Trophoblast cell (in vitro differentiated cells and primary cell): ENCODE results near the gene ILK.

Source experiments
- DNase-seq, 2 donors: peaks; one replicate each; pipeline ENCODE4 v3.0.0-alpha.2; 2016
- H2AFZ ChIP-seq: 2 replicates; pipeline ENCODE4 v1.6.1; 2013; ENCODE audit warnings: low read length, moderate library complexity, mild to moderate bottlenecking; ENCODE audit not compliant: insufficient read depth, poor library complexity
- H2AK5ac ChIP-seq: 2 replicates; pipeline ENCODE4 v1.6.1; 2013; ENCODE audit warnings: mild to moderate bottlenecking, low read length
- H2BK120ac ChIP-seq: 2 replicates; pipeline ENCODE4 v1.6.1; 2013; ENCODE audit warnings: low read length, mild to moderate bottlenecking, moderate library complexity; ENCODE audit not compliant: insufficient read depth, poor library complexity
- H2BK12ac ChIP-seq: 2 replicates; pipeline ENCODE4 v1.6.1; 2013; ENCODE audit warnings: mild to moderate bottlenecking, low read length, moderate library complexity
- H2BK5ac ChIP-seq: 2 replicates; pipeline ENCODE4 v1.6.1; 2013; ENCODE audit warnings: low read length, low read depth, moderate library complexity, mild to moderate bottlenecking; ENCODE audit not compliant: poor library complexity
- H3K14ac ChIP-seq: 2 replicates; pipeline ENCODE4 v1.6.1; 2013; ENCODE audit warnings: mild to moderate bottlenecking, low read length
- H3K18ac ChIP-seq: 2 replicates; pipeline ENCODE4 v1.6.1; 2013; ENCODE audit warnings: mild to moderate bottlenecking, low read length
- H3K23ac ChIP-seq: 2 replicates; pipeline ENCODE4 v1.6.1; 2013; ENCODE audit warnings: low read length
- H3K27ac ChIP-seq: 2 replicates; pipeline ENCODE4 v1.5.1; 2013; ENCODE audit warnings: low read depth, mild to moderate bottlenecking, inconsistent platforms, low read length, moderate library complexity
- H3K27me3 ChIP-seq: 2 replicates; pipeline ENCODE4 v1.6.1; 2013; ENCODE audit warnings: inconsistent platforms, mild to moderate bottlenecking, low read length, moderate library complexity; ENCODE audit not compliant: insufficient read depth
- H3K36me3 ChIP-seq, 2 experiments: 1 replicate in 1 of 2; 2 replicates in 1 of 2; pipeline ENCODE4 v1.6.1; 2013; ENCODE audit warnings: low read length in 2 of 2, mild to moderate bottlenecking in 2 of 2, moderate library complexity in 1 of 2; ENCODE audit not compliant: insufficient read depth in 2 of 2, control insufficient read depth in 1 of 2
- H3K4ac ChIP-seq: 2 replicates; pipeline ENCODE4 v1.6.1; 2013; ENCODE audit warnings: low read depth, mild to moderate bottlenecking, low read length, moderate library complexity
- H3K4me1 ChIP-seq, 2 experiments: 1 replicate in 1 of 2; 2 replicates in 1 of 2; pipeline ENCODE4 v1.6.1; 2013; ENCODE audit warnings: low read length in 2 of 2, mild to moderate bottlenecking in 2 of 2, moderate library complexity in 1 of 2; ENCODE audit not compliant: insufficient read depth in 2 of 2, control insufficient read depth in 1 of 2
- H3K4me2 ChIP-seq: 2 replicates; pipeline ENCODE4 v1.6.1; 2013; ENCODE audit warnings: inconsistent platforms, mild to moderate bottlenecking, low read length, moderate library complexity
- H3K4me3 ChIP-seq: 2 replicates; pipeline ENCODE4 v1.5.1; 2013; ENCODE audit warnings: mild to moderate bottlenecking, low read depth, low read length, inconsistent platforms
- H3K79me1 ChIP-seq: one replicate; pipeline ENCODE4 v1.6.1; 2013; ENCODE audit warnings: low read length
- H3K79me2 ChIP-seq: 2 replicates; pipeline ENCODE4 v1.6.1; 2013; ENCODE audit warnings: low read length, mild to moderate bottlenecking; ENCODE audit not compliant: control insufficient read depth, insufficient read depth, poor library complexity
- H3K9ac ChIP-seq: 2 replicates; pipeline ENCODE4 v1.6.1; 2013; ENCODE audit warnings: mild to moderate bottlenecking, low read length
- H3K9me3 ChIP-seq: 2 replicates; pipeline ENCODE4 v1.6.1; 2013; ENCODE audit warnings: low read depth, mild to moderate bottlenecking, control low read depth, inconsistent platforms, low read length; ENCODE audit not compliant: insufficient read depth
- H4K12ac ChIP-seq: 2 replicates; pipeline ENCODE4 v1.6.1; 2013; ENCODE audit warnings: low read depth, mild to moderate bottlenecking, low read length, moderate library complexity
- H4K8ac ChIP-seq: 2 replicates; pipeline ENCODE4 v1.6.1; 2013; ENCODE audit warnings: low read depth, mild to moderate bottlenecking, low read length, moderate library complexity
- H4K91ac ChIP-seq: one replicate; pipeline ENCODE4 v1.6.1; 2013; ENCODE audit warnings: low read depth, mild to moderate bottlenecking, low read length, moderate library complexity
- WGBS: extraction: QIAGEN DNeasy Blood & Tissue Kit; methylation state at CpG from one replicate; pipeline ENCODE4 v1.1.7; 2013; ENCODE audit warnings: missing lambda C conversion rate; ENCODE audit not compliant: insufficient read length, insufficient coverage; ENCODE audit errors: extremely low coverage; 5-methylcytosine and 5-hydroxymethylcytosine counted together

ILK gene

DNA sequence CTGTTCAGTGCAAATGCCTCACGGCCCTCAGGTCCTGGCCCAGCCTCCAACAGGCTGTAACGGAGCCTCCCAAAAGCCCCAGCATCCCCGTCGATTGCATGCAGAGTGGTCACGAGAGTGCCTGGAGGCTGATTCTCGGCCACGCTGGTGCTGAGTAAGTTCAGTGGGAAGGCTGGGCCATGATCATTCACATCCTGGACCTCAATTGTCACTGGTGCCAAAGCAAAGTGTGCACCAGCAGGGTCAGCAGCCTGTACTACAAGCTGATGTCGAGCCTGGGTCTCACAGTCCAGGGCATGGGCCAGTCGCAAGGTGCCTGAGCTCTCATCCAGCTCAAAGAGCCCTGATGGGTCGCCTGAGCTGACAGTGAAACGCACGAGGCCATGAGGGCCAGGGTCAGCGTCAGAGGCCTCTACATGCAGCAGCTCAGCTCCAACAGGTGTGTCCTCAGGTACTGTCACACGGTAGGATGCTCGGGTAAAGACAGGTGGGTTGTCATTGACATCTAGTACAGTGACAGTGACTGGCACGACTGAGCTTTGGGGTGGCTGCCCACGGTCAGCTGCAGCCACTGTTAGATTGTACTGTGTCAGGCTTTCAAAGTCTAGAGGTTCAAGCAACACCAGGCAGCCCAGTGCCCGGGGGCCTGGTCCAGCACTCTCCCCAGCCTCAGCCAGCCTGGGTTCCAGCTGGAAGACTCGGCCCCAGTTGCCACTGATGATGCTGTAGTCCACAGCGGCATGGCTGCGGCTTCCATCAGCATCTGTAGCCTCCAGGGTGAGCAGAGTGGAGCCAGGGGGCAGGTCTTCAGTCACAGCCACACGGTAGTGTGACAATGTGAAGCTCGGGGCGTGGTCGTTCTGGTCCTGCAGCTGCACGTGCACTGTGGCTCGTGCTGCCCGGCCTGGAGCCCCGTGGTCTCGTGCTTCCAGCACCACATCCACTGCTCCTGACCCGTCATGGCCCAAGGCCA is 20.1 kb downstream of the ILK start:
- H2AFZ ChIP-seq, result no peak overlapping the region
- no peak overlapping the region for H2AK5ac ChIP-seq
- H2BK12ac ChIP-seq, result no peak overlapping the region
- no peak overlapping the region for H3K14ac ChIP-seq
- DNase-seq, result no peak
- H3K9ac ChIP-seq, result no peak overlapping the region
- no peak overlapping the region for H4K8ac ChIP-seq
- no peak overlapping the region for H3K18ac ChIP-seq
- no peak overlapping the region for H4K12ac ChIP-seq
- H3K79me2 ChIP-seq, result peaks cover 2% of the 10 kb centered on the region
- no CpG with 5 or more reads among the region's 31 CpGs for WGBS
- H3K36me3 ChIP-seq, result no peaks in the 10 kb centered on the region
- no peak overlapping the region for H3K23ac ChIP-seq
- H4K91ac ChIP-seq, result no peak overlapping the region
- no peak overlapping the region for H2BK5ac ChIP-seq
- peaks cover 1 to 3% of the 10 kb centered on the region in 2 experiments for H3K4me1 ChIP-seq
- peaks cover 5% of the 10 kb centered on the region for H3K9me3 ChIP-seq
- peaks cover 5% of the 10 kb centered on the region for H3K79me1 ChIP-seq
- H3K4me3 ChIP-seq, result no peak overlapping the region
- no peak overlapping the region for H2BK120ac ChIP-seq
- H3K4ac ChIP-seq, result no peak overlapping the region
- H3K27ac ChIP-seq, result no peak overlapping the region
- no peak overlapping the region for H3K4me2 ChIP-seq
- H3K27me3 ChIP-seq, result peaks cover 5% of the 10 kb centered on the region

GRCh38 chr11:6625156-6625831 is 21.7 kb downstream of the ILK start:
- no peak overlapping the region for H2BK120ac ChIP-seq
- no peaks in the 10 kb centered on the region for H3K79me1 ChIP-seq
- H3K9me3 ChIP-seq, result peaks cover 11% of the 10 kb centered on the region
- H2AFZ ChIP-seq, result no peak overlapping the region
- H2AK5ac ChIP-seq, result no peak overlapping the region
- no peak overlapping the region for H4K8ac ChIP-seq
- no CpG with 5 or more reads among the region's 12 CpGs for WGBS
- no peak overlapping the region for H4K91ac ChIP-seq
- peaks cover 2 to 4% of the 10 kb centered on the region in 2 experiments for H3K4me1 ChIP-seq
- H3K9ac ChIP-seq, result no peak overlapping the region
- no peak overlapping the region for H2BK12ac ChIP-seq
- H4K12ac ChIP-seq, result no peak overlapping the region
- no peak overlapping the region for H3K18ac ChIP-seq
- no peak overlapping the region for H3K14ac ChIP-seq
- no peaks in the 10 kb centered on the region for H3K36me3 ChIP-seq
- no peak overlapping the region for H3K23ac ChIP-seq
- DNase-seq, result no peak
- no peak overlapping the region for H3K4ac ChIP-seq
- no peaks in the 10 kb centered on the region for H3K79me2 ChIP-seq
- H2BK5ac ChIP-seq, result no peak overlapping the region
- H3K27ac ChIP-seq, result no peak overlapping the region
- no peak overlapping the region for H3K4me3 ChIP-seq
- peaks cover 14% of the 10 kb centered on the region for H3K27me3 ChIP-seq
- H3K4me2 ChIP-seq, result no peak overlapping the region

GRCh38 chr11:6625832-6626420 is 22.4 kb downstream of the ILK start:
- no peak for DNase-seq
- H3K4me3 ChIP-seq, result peak overlapping the region; percentile 10
- no peak overlapping the region for H3K23ac ChIP-seq
- H3K4me2 ChIP-seq, result no peak overlapping the region
- no peak overlapping the region for H3K4ac ChIP-seq
- no peak overlapping the region for H3K27ac ChIP-seq
- no peak overlapping the region for H4K8ac ChIP-seq
- no peak overlapping the region for H4K12ac ChIP-seq
- H2BK120ac ChIP-seq, result no peak overlapping the region
- peaks cover 12% of the 10 kb centered on the region for H3K9me3 ChIP-seq
- no peak overlapping the region for H3K14ac ChIP-seq
- no peaks in the 10 kb centered on the region for H3K36me3 ChIP-seq
- no peak overlapping the region for H3K9ac ChIP-seq
- H3K79me2 ChIP-seq, result no peaks in the 10 kb centered on the region
- H3K79me1 ChIP-seq, result no peaks in the 10 kb centered on the region
- H4K91ac ChIP-seq, result no peak overlapping the region
- WGBS, result no CpG with 5 or more reads among the region's 17 CpGs
- no peak overlapping the region for H2BK5ac ChIP-seq
- no peak overlapping the region for H2AK5ac ChIP-seq
- no peak overlapping the region for H3K18ac ChIP-seq
- H3K27me3 ChIP-seq, result peaks cover 20% of the 10 kb centered on the region
- H2AFZ ChIP-seq, result no peak overlapping the region
- no peak overlapping the region for H2BK12ac ChIP-seq
- H3K4me1 ChIP-seq, result peaks cover 6 to 10% of the 10 kb centered on the region in 2 experiments

- Histone ChIP-seq H3K27ac (no peak overlapping the region), H3K14ac (no peak overlapping the region), H3K4me1 (peaks cover 6 to 10% of the 10 kb centered on the region in 2 experiments), H4K12ac (no peak overlapping the region), H3K4me3 (no peak overlapping the region), H3K9me3 (peaks cover 20% of the 10 kb centered on the region), H2BK5ac (no peak overlapping the region), H3K79me1 (no peaks in the 10 kb centered on the region), H3K4me2 (no peak overlapping the region), H3K9ac (no peak overlapping the region), H2BK120ac (no peak overlapping the region), H4K8ac (no peak overlapping the region), H3K36me3 (peaks cover under 1 to 2% of the 10 kb centered on the region in 2 experiments), H2BK12ac (no peak overlapping the region), H2AK5ac (no peak overlapping the region), H3K18ac (no peak overlapping the region), H2AFZ (no peak overlapping the region), H3K79me2 (no peaks in the 10 kb centered on the region), H3K4ac (no peak overlapping the region), H4K91ac (no peak overlapping the region), H3K27me3 (peaks cover 29% of the 10 kb centered on the region), H3K23ac (no peak overlapping the region)
- DNase-seq, result no peak
- no CpG with 5 or more reads among the region's 19 CpGs for WGBS
Measured at GRCh38 chr11:6626971-6627761, 23.6 kb downstream of the ILK start.
